ENCODE data around the gene PIEZO1.

PIEZO1 gene

GRCh38 chr16:88764913-88765349 is 20.1 kb downstream of the PIEZO1 start:
- no peak for DNase-seq

- no peak for DNase-seq
These were observed 20.9 kb downstream of the PIEZO1 start for GRCh38 chr16:88764080-88764479.

DNA sequence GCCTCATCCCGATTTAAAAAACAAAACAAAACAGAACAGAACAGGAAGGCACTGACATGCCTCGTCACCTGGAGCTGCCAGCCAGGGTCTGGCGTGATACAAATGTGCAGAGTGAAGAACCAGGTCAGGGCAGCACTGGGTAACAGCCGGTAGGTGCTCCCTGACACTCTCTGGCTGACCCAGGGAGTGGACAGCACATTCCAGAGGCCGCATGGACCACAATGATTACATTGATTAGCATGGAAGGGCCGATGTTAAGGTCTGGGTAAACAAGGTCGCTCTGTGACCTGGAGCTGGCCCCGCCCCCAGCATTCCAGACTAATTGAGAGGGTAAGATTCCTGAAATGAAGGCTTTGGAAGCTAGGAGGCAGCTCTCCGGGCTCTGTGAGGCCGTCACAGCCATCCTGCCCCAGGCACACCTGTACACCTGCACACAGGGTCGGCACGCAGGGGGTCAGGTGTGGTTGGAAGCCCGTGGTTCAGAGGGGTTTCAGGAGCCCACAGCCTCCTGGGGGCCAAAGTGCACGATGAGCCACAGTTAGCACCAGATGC is 21.4 kb downstream of the PIEZO1 start:
- DNase-seq, result no peak

DNA sequence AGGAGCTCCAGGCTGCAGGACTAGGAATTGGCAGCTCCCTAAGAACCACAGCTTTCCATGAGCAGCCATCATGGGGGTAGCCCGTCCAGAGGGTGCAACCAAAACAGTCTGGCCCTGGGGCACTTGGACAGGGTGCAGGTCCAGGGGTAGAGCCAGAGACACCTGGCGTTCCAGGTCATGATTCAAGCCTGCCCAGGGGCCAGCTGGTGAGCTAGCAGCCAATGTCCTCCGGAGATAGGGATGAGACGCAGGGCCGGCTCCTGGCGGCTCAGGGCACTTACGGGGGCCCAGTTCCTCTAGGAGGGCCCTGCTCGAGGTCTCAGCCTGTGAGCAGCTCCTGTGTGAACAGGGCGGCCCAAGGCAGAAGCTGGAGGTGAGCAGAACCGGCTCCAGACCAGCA is 22.1 kb downstream of the PIEZO1 start:
- no peak for DNase-seq

- no peak for DNase-seq
These were observed 22.7 kb downstream of the PIEZO1 start for GRCh38 chr16:88762258-88762870.

GRCh38 chr16:88761830-88762229 is 23.2 kb downstream of the PIEZO1 start:
- DNase-seq, result no peak

DNA sequence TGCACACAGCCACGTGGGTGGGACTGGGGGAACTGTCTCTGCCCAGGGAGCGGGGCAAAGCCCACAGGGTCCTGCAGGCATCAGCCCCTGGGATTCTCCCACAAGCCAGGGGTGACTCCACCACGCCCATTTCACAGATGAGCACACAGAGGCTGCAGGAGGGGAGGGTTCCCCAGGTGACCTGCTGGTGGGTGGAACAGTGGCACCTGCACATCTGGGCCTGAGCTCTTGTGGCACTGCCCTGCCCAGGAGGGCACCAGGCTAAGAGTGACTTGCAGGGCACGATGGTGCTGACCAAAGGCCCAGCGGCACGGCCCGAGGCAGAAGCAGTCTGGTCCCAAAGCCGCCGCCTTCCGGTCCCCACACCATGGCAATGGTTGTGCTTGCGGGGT is 23.9 kb downstream of the PIEZO1 start:
- no peak for DNase-seq

DNA sequence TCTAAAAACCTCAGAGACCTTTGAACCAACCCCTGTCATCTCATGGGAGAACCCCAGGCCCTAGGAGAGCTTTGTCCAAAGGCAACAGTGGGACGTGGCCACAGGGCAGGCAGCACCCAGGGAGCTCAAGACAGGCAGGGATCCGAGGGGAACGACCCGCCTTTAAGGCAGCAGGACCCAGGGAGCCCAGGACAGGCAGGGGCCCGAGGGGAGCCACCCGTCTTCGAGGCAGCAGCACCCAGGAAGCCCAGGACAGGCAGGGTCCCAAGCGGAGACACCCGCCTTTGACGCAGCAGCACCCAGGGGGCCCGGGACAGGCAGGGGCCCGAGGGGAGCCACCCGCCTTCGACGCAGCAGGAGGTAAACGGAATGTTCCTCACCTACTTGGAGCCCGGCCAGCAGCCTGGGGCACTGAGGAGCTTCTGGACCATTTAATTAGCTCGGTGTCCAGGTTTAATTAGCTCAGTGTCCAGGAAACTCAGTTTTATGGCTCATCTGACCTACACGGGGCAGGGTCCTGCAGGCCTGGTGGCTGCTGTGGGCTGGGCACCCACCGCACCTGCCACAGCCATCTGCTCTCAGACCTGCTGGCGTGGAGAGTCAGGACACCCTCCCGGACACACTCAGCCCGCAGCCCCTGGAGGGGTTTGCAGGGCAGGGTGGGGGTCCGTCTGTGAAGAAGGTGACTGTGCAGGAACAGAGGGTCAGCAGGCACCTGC is 24.4 kb downstream of the PIEZO1 start:
- DNase-seq, result no peak

GRCh38 chr16:88759976-88760350 is 25.1 kb downstream of the PIEZO1 start:
- no peak for DNase-seq

- no peak for DNase-seq
These were observed 25.6 kb downstream of the PIEZO1 start for GRCh38 chr16:88759245-88759975.

DNA sequence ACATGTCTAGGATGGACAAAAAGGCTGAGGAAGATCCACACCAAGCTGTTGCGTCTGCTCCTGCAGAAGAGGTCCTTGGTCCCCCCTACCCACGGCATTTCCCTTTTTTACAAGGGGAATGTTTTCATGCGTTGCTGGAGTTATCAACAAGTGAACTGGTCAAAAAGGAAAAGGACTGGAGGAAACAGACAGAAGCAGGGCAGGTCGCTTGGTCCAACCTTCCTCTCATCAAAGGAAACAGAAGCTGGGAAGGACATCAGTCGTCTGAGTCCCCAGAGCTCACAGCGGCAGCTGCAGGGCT is 26.1 kb downstream of the PIEZO1 start:
- no peak for DNase-seq

- DNase-seq, result no peak
These were observed 26.6 kb downstream of the PIEZO1 start for GRCh38 chr16:88758227-88758943.

- no peak for DNase-seq
These were observed 29.1 kb downstream of the PIEZO1 start for GRCh38 chr16:88755745-88756443.

- DNase-seq, result no peak
These were observed 29.9 kb downstream of the PIEZO1 start for GRCh38 chr16:88754912-88755744.

- DNase-seq, result no peak
These were observed 30.7 kb downstream of the PIEZO1 start for GRCh38 chr16:88754109-88754911.

GRCh38 chr16:88753602-88754001 is 31.4 kb downstream of the PIEZO1 start:
- DNase-seq, result no peak

- DNase-seq, result no peak
These were observed 31.8 kb downstream of the PIEZO1 start for GRCh38 chr16:88753191-88753590.

GRCh38 chr16:88752386-88753002 is 32.5 kb downstream of the PIEZO1 start:
- DNase-seq, result no peak

DNA sequence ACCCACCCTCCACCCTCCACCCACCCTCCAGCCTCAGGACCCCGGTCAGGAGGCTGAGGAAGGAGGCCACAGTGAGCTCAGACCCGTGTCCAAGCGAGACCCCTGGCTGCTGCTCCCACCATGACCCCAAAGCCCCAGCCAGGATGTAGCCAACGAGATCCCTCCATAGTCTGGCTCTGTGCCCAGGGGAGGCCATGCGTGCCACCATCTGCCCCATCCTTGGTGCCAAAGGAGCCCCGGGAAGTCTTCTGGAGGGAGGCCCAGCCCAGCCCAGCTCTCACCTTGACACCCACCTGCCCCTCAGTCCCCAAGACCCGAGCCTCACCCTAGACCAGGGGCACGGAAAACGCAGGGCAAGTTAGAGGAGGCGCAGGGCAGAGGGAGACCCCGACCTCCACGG is 34.2 kb downstream of the PIEZO1 start:
- no peak for DNase-seq

GRCh38 chr16:88749358-88749757 is 35.7 kb downstream of the PIEZO1 start:
- no peak for DNase-seq

Data from activated CD4-positive, CD25-positive, alpha-beta regulatory T cell (primary cell).